LNCaP clone FGC (cell line): ENCODE data around the gene CFAP61.

Experiments
- DNase-seq: peaks from one replicate; pipeline ENCODE4 v3.0.0-alpha.2; 2011; ENCODE audit warnings: low read depth
- H3K4me3 ChIP-seq: 2 replicates; pipeline ENCODE4 v1.5.1; 2011; ENCODE audit warnings: mild to moderate bottlenecking, low read depth, low read length, control low read depth
- CTCF ChIP-seq: IDR thresholded peaks from 2 replicates; pipeline ENCODE4 v1.5.1; 2012; ENCODE audit warnings: mild to moderate bottlenecking; ENCODE audit not compliant: control insufficient read depth, insufficient read depth; ENCODE audit errors: extremely low read depth

Gene CFAP61

GRCh38 chr20:20079102-20079784, 26.9 kb downstream of the CFAP61 start:
- TF ChIP-seq CTCF: no peak
- H3K4me3 ChIP-seq: no peak overlapping the region
- peak; percentile 38 for DNase-seq

- peak; percentile 36; the same call in 1 of the 2 replicates for TF ChIP-seq CTCF
- peak; percentile 11 for DNase-seq
- no peak overlapping the region for H3K4me3 ChIP-seq
Observed at GRCh38 chr20:20083807-20084206, 31.5 kb downstream of the CFAP61 start.

GRCh38 chr20:20084296-20084752, 32.0 kb downstream of the CFAP61 start:
- DNase-seq: no peak
- no peak for TF ChIP-seq CTCF
- no peak overlapping the region for H3K4me3 ChIP-seq

GRCh38 chr20:20085071-20085470, 32.7 kb downstream of the CFAP61 start:
- TF ChIP-seq CTCF: no peak
- DNase-seq: no peak
- H3K4me3 ChIP-seq: no peak overlapping the region

GRCh38 chr20:20085812-20086211, 33.5 kb downstream of the CFAP61 start:
- no peak for TF ChIP-seq CTCF

GRCh38 chr20:20089018-20089417, 36.7 kb downstream of the CFAP61 start:
- no peak for DNase-seq
- TF ChIP-seq CTCF: no peak
- no peak overlapping the region for H3K4me3 ChIP-seq

More at GRCh38 chr20:20085812-20086211, 33.5 kb downstream of the CFAP61 start:
- no peak overlapping the region for H3K4me3 ChIP-seq
- DNase-seq: peak; percentile 51

- TF ChIP-seq CTCF: no peak
- DNase-seq: no peak
- H3K4me3 ChIP-seq: no peak overlapping the region
Observed at GRCh38 chr20:20089939-20090338, 37.6 kb downstream of the CFAP61 start.
